ENCODE results near the gene EPM2A. TPM values are rescaled to one million over a fixed set of nuclear protein-coding genes. Genes with fewer than 3 reads are reported as not detected.
A peak's percentile ranks its signal among the peaks of the same experiment; 100 is the strongest.

Gene EPM2A
- total RNA-seq, 1 experiment from 2014 or later, result 11.8 TPM

- TF ChIP-seq EZH2 (IDR thresholded peaks at IDR 0.05; ENCODE audit: borderline replicate concordance, low read depth, low read length, poor library complexity, severe bottlenecking) (no peak), CTCF (conservative IDR thresholded peaks at IDR 0.05; ENCODE audit: low read depth, low read length) (peak; percentile 26; the same call in 1 of the 2 replicates)
- Histone ChIP-seq H3K4me1 (ENCODE audit: insufficient read depth, low read length, poor library complexity, severe bottlenecking) (peaks cover 8% of the 10 kb centered on the region), H3K9me3 (ENCODE audit: low read depth, low read length, poor library complexity, severe bottlenecking) (no peaks in the 10 kb centered on the region), H3K27me3 (replicated peaks; ENCODE audit: insufficient read depth, low read depth, low read length, poor library complexity) (no peaks in the 10 kb centered on the region), H3K36me3 (ENCODE audit: insufficient read depth, low read length, poor library complexity, severe bottlenecking) (no peaks in the 10 kb centered on the region), H3K4me3 (ENCODE audit: low read depth, low read length, poor library complexity, severe bottlenecking) (no peak overlapping the region), H3K27ac (ENCODE audit: low read depth, low read length, poor library complexity, severe bottlenecking) (no peak overlapping the region)
- CTCF ChIA-PET, result no interaction called here
- POLR2A ChIA-PET (ENCODE audit: low non-redundant PET), result interaction anchor here (0.6 kb wide), 1 partner anchor 183 kb away, joined by 3 read pairs; no protein-coding TSS in a partner anchor
- BruUV-seq (replicated peaks), result no TSS peak
- peak; percentile 16 for DNase-seq (ENCODE audit: low spot score)
- intact Hi-C loops (cut with micrococcal nuclease; ENCODE audit: unreplicated experiment), result no loop called here
These were observed 26.3 kb upstream of the EPM2A start for GRCh38 chr6:145761584-145761983.

- Histone ChIP-seq H3K27ac (ENCODE audit: low read depth, low read length, poor library complexity, severe bottlenecking) (no peak overlapping the region), H3K27me3 (replicated peaks; ENCODE audit: insufficient read depth, low read depth, low read length, poor library complexity) (no peaks in the 10 kb centered on the region), H3K4me3 (ENCODE audit: low read depth, low read length, poor library complexity, severe bottlenecking) (no peak overlapping the region), H3K9me3 (ENCODE audit: low read depth, low read length, poor library complexity, severe bottlenecking) (no peaks in the 10 kb centered on the region), H3K36me3 (ENCODE audit: insufficient read depth, low read length, poor library complexity, severe bottlenecking) (no peaks in the 10 kb centered on the region), H3K4me1 (ENCODE audit: insufficient read depth, low read length, poor library complexity, severe bottlenecking) (peaks cover 19% of the 10 kb centered on the region)
- BruUV-seq (replicated peaks), result no TSS peak
- ChIA-PET CTCF (no interaction called here), POLR2A (ENCODE audit: low non-redundant PET) (no interaction called here)
- intact Hi-C loops (cut with micrococcal nuclease; ENCODE audit: unreplicated experiment), result no loop called here
- no peak for DNase-seq (ENCODE audit: low spot score)
- TF ChIP-seq EZH2 (IDR thresholded peaks at IDR 0.05; ENCODE audit: borderline replicate concordance, low read depth, low read length, poor library complexity, severe bottlenecking), result no peak
- TF ChIP-seq CTCF (conservative IDR thresholded peaks at IDR 0.05; ENCODE audit: low read depth, low read length), result no peak
These were observed 22.8 kb upstream of the EPM2A start for GRCh38 chr6:145758113-145758512.

GRCh38 chr6:145756170-145756662, 20.9 kb upstream of the EPM2A start:
- H3K9me3 ChIP-seq (ENCODE audit: low read depth, low read length, poor library complexity, severe bottlenecking), result no peaks in the 10 kb centered on the region
- peak overlapping the region; percentile 80 for H3K27ac ChIP-seq (ENCODE audit: low read depth, low read length, poor library complexity, severe bottlenecking)
- peaks cover 19% of the 10 kb centered on the region for H3K4me1 ChIP-seq (ENCODE audit: insufficient read depth, low read length, poor library complexity, severe bottlenecking)
- BruUV-seq (replicated peaks), result no TSS peak
- POLR2A ChIA-PET (ENCODE audit: low non-redundant PET), result interaction anchor here (0.6 kb wide), 1 partner anchor 1125 kb away, joined by 3 read pairs; no protein-coding TSS in a partner anchor
- H3K36me3 ChIP-seq (ENCODE audit: insufficient read depth, low read length, poor library complexity, severe bottlenecking), result no peaks in the 10 kb centered on the region
- no peak overlapping the region for H3K4me3 ChIP-seq (ENCODE audit: low read depth, low read length, poor library complexity, severe bottlenecking)
- intact Hi-C loops (cut with micrococcal nuclease; ENCODE audit: unreplicated experiment), result no loop called here
- peak; percentile 96 for DNase-seq (ENCODE audit: low spot score)
- CTCF ChIA-PET, result interaction anchor here (0.6 kb wide), 1 partner anchor 20 kb away, joined by 3 read pairs; no protein-coding TSS in a partner anchor
- TF ChIP-seq CTCF (conservative IDR thresholded peaks at IDR 0.05; ENCODE audit: low read depth, low read length), result no peak
- TF ChIP-seq EZH2 (IDR thresholded peaks at IDR 0.05; ENCODE audit: borderline replicate concordance, low read depth, low read length, poor library complexity, severe bottlenecking), result no peak
- H3K27me3 ChIP-seq (replicated peaks; ENCODE audit: insufficient read depth, low read depth, low read length, poor library complexity), result no peaks in the 10 kb centered on the region
